ENCODE data around the gene DDC. TPM values are rescaled to one million over a fixed set of nuclear protein-coding genes. Genes with fewer than 3 reads are reported as not detected.

The DDC gene
- total RNA-seq, 1 donor from 2014 or later = 37.3 TPM

- no peak for TF ChIP-seq CTCF (IDR thresholded peaks at IDR 0.05; ENCODE audit: unreplicated experiment)
- H3K9me3 Mint-ChIP-seq (ENCODE audit: low read depth) = no peaks in the 10 kb centered on the region
- H3K4me1 Mint-ChIP-seq (ENCODE audit: low read depth) = peaks cover 6% of the 10 kb centered on the region
- peaks cover 12% of the 10 kb centered on the region for H3K27me3 Mint-ChIP-seq
- peaks cover 11% of the 10 kb centered on the region for H3K36me3 Mint-ChIP-seq (ENCODE audit: insufficient read depth)
- no peak for DNase-seq (ENCODE audit: low spot score, unreplicated experiment)
- peak overlapping the region; percentile 84 for H3K4me3 Mint-ChIP-seq (ENCODE audit: low read depth)
- H3K27ac Mint-ChIP-seq = no peak overlapping the region
Measured at GRCh38 chr7:50449501-50449880, 115.7 kb downstream of the DDC start.

GRCh38 chr7:50448823-50449222 is 116.4 kb downstream of the DDC start:
- no peak overlapping the region for H3K27ac Mint-ChIP-seq

GRCh38 chr7:50446542-50446960 is 118.7 kb downstream of the DDC start:
- no peak for TF ChIP-seq CTCF (IDR thresholded peaks at IDR 0.05; ENCODE audit: unreplicated experiment)
- Mint-ChIP-seq H3K36me3 (ENCODE audit: insufficient read depth) (peaks cover 13% of the 10 kb centered on the region), H3K9me3 (ENCODE audit: low read depth) (no peaks in the 10 kb centered on the region), H3K27ac (no peak overlapping the region), H3K4me1 (ENCODE audit: low read depth) (peaks cover 6% of the 10 kb centered on the region), H3K27me3 (no peaks in the 10 kb centered on the region), H3K4me3 (ENCODE audit: low read depth) (no peak overlapping the region)
- no peak for DNase-seq (ENCODE audit: low spot score, unreplicated experiment)

More at GRCh38 chr7:50448823-50449222, 116.4 kb downstream of the DDC start:
- no peak for DNase-seq (ENCODE audit: low spot score, unreplicated experiment)
- Mint-ChIP-seq H3K36me3 (ENCODE audit: insufficient read depth) (peaks cover 13% of the 10 kb centered on the region), H3K4me3 (ENCODE audit: low read depth) (no peak overlapping the region), H3K27me3 (peaks cover 7% of the 10 kb centered on the region), H3K4me1 (ENCODE audit: low read depth) (peaks cover 6% of the 10 kb centered on the region), H3K9me3 (ENCODE audit: low read depth) (no peaks in the 10 kb centered on the region)
- TF ChIP-seq CTCF (IDR thresholded peaks at IDR 0.05; ENCODE audit: unreplicated experiment) = no peak

GRCh38 chr7:50436133-50436806 is 128.9 kb downstream of the DDC start:
- Mint-ChIP-seq H3K9me3 (ENCODE audit: low read depth) (no peaks in the 10 kb centered on the region), H3K27ac (no peak overlapping the region), H3K27me3 (no peaks in the 10 kb centered on the region), H3K4me3 (ENCODE audit: low read depth) (no peak overlapping the region), H3K4me1 (ENCODE audit: low read depth) (no peaks in the 10 kb centered on the region), H3K36me3 (ENCODE audit: insufficient read depth) (peaks cover 4% of the 10 kb centered on the region)
- no peak for TF ChIP-seq CTCF (IDR thresholded peaks at IDR 0.05; ENCODE audit: unreplicated experiment)
- DNase-seq (ENCODE audit: low spot score, unreplicated experiment) = no peak

GRCh38 chr7:50431722-50432305 is 133.4 kb downstream of the DDC start:
- Mint-ChIP-seq H3K4me3 (ENCODE audit: low read depth) (no peak overlapping the region), H3K36me3 (ENCODE audit: insufficient read depth) (peaks cover 1% of the 10 kb centered on the region), H3K27ac (no peak overlapping the region), H3K27me3 (no peaks in the 10 kb centered on the region), H3K9me3 (ENCODE audit: low read depth) (no peaks in the 10 kb centered on the region), H3K4me1 (ENCODE audit: low read depth) (peaks cover 3% of the 10 kb centered on the region)
- no peak for TF ChIP-seq CTCF (IDR thresholded peaks at IDR 0.05; ENCODE audit: unreplicated experiment)
- no peak for DNase-seq (ENCODE audit: low spot score, unreplicated experiment)

Measured in progenitor cell of endocrine pancreas (in vitro differentiated cells).